Astrocyte of the cerebellum (primary cell): ENCODE measurements around the gene PMPCB.
"Not testable (repeated sequence)": the region's sequence is repeated elsewhere in the genome, so short reads cannot be mapped to it uniquely, and the experiment has no call there.

Experiments
- DNase-seq: peaks from one replicate; pipeline ENCODE4 v3.0.0-alpha.2; 2011; ENCODE audit warnings: low read depth
- H3K4me3 ChIP-seq: 2 replicates; pipeline ENCODE4 v1.5.1; 2011; ENCODE audit warnings: mild to moderate bottlenecking, low read depth, low read length, moderate library complexity
- in situ Hi-C: cut with HindIII; loops from 2 replicates; pipeline ENCODE4 v1.10.0; 2017; ENCODE audit warnings: low sequenced_read_pairs
- TF ChIP-seq, protein P1 (sequence below): IDR thresholded peaks from 2 replicates; pipeline ENCODE4 v1.5.1; 2012; ENCODE audit warnings: low read length, low read depth, moderate library complexity, mild to moderate bottlenecking; ENCODE audit errors: missing control alignments

Gene PMPCB, protein sequence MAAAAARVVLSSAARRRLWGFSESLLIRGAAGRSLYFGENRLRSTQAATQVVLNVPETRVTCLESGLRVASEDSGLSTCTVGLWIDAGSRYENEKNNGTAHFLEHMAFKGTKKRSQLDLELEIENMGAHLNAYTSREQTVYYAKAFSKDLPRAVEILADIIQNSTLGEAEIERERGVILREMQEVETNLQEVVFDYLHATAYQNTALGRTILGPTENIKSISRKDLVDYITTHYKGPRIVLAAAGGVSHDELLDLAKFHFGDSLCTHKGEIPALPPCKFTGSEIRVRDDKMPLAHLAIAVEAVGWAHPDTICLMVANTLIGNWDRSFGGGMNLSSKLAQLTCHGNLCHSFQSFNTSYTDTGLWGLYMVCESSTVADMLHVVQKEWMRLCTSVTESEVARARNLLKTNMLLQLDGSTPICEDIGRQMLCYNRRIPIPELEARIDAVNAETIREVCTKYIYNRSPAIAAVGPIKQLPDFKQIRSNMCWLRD

DNA sequence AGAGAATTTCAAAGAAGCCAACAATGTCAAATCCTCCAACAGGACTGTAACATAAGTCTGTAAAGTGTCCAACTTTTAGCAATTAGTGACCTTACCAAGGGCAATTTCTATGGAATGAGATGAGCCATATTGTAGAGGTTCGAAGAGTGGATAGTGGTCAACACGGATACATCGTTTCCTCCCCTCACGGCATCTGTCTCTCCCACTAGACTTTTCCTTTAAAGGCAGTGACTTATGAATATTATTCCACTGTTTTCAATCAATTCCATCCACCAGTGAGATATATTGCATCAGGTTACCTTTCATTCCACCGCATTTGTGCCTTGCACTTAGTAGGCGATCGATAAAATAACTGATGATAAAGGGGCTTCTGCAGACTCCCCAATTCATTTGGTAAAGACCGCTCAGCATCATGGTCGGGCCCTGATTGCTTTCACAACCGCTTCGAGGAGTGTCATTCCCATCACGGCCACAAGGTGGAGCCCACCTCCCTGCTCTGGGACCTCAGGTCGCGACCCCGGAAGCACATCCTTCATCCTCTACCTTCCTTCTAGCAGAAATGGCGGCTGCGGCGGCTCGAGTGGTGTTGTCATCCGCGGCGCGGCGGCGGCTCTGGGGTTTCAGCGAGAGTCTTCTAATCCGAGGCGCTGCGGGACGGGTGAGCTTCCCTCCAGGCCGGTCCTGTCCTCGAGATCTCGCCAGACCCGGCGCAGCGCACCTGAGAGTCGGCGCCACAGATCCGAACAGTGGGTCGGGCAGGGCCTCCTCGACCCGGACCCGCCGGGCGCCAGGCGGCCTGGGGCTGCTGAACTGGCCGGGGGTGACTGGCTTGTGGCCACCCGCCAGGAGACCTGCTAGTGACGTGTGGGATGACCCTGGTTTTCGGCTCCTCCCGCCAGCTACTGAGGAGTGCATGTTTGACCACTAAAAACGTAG, at the start of gene PMPCB:
Gene PMPCB (plus strand): TSS at position 535 of the 936 bp plus-strand sequence. CDS start 25 bp downstream, at position 560.
- peak within 1 kb of the TSS; percentile 70 for H3K4me3 ChIP-seq
- in situ Hi-C loops = no loop called here
- peak; percentile 77 for DNase-seq
- TF ChIP-seq, protein P1, sequence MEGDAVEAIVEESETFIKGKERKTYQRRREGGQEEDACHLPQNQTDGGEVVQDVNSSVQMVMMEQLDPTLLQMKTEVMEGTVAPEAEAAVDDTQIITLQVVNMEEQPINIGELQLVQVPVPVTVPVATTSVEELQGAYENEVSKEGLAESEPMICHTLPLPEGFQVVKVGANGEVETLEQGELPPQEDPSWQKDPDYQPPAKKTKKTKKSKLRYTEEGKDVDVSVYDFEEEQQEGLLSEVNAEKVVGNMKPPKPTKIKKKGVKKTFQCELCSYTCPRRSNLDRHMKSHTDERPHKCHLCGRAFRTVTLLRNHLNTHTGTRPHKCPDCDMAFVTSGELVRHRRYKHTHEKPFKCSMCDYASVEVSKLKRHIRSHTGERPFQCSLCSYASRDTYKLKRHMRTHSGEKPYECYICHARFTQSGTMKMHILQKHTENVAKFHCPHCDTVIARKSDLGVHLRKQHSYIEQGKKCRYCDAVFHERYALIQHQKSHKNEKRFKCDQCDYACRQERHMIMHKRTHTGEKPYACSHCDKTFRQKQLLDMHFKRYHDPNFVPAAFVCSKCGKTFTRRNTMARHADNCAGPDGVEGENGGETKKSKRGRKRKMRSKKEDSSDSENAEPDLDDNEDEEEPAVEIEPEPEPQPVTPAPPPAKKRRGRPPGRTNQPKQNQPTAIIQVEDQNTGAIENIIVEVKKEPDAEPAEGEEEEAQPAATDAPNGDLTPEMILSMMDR = peak; percentile 96

DNA sequence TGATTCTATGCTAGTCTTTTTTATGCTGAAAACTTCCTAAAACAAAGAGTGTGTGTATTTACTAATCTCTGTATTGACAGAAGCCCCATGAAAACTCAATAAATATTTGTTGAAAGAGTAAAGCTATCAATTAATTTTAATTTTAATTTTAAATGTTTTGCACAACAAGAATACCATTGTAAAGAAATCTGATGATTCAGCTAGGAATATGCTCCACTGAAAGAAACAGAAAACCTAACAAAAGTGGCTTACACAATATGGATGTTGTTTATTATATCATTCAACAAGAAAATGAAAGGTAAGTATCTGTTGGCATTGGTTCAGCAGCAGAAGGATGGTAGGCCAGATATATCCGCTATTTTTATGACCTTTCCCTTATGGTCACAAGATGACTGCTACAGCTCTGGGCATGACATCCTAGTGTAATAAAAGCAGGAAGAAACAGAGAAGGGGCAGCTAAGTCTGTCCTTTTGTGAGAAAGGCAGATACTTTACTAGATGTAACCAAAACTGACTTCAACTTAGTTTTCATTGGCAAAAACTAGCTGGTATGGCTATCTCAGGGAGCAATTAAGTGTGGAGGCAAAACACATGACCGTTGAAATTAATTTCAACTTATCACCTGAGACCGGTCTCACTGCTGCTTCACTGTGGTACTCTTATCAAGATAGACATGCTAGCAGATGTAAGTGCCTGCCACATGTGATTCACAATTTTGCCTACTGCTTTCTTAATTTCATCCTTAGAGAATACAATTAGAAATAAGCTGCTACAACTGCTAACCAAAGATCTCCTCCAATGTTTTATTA, 43.3 kb upstream of the PMPCB start:
- DNase-seq, H3K4me3 ChIP-seq, in situ Hi-C loops: not testable (repeated sequence)

DNA sequence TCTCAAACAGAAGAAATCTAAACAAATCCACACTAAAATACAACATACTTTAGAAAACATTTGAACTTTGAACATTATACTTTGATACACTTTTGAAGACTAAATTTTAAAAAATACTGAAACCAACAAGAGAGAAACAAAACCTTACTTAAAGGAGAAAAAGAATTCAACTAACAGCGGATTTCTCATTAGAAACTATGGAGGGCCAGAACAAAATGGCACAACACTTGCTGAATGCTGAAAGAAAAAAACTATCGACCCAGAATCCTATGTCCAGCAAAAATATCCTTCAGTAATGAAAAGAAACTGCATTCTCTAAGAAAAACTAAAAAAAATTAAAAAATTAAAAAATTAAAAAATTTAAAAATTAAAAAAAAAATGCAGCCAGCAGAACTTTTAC, 33.2 kb upstream of the PMPCB start:
- H3K4me3 ChIP-seq, DNase-seq, in situ Hi-C loops: not testable (repeated sequence)

DNA sequence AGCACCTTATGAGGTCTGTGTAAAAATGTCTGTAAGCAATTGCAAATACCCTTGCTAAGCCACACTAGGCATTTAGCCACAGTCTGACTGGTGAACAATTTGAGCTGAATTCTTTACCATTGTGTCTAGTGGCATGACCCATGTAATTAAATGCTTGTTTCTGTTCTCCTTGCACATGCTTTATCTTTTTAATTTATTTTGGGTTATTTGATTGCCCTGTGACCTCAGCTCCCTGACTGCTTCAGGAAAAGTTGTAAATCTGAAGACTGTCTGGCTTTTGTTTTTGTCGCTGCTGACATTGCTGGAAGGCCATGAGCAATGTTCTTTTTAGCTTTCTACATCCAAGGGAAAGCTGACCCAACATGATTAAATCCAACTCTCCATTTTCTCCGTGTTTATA, 31.0 kb upstream of the PMPCB start:
- in situ Hi-C loops, H3K4me3 ChIP-seq, DNase-seq: not testable (repeated sequence)

DNA sequence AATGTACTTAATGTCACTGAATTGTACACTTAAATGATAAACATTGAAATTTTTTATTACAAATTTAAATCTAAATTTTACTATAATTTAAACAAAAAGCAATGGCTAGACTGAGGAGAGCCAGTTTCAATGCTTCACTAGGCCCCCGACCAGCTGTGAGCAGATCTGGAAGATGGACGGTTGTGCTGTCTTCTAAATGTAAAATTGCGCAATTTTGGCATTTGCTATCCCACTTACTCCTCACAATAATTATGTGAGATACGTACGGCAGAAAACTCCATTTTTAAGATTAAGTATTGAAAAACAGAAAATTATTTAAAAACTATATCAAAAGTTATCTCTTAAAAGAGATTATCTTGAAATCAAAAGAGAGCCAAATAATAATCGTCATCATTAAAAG, 23.9 kb upstream of the PMPCB start:
- DNase-seq, H3K4me3 ChIP-seq, in situ Hi-C loops: not testable (repeated sequence)

DNA sequence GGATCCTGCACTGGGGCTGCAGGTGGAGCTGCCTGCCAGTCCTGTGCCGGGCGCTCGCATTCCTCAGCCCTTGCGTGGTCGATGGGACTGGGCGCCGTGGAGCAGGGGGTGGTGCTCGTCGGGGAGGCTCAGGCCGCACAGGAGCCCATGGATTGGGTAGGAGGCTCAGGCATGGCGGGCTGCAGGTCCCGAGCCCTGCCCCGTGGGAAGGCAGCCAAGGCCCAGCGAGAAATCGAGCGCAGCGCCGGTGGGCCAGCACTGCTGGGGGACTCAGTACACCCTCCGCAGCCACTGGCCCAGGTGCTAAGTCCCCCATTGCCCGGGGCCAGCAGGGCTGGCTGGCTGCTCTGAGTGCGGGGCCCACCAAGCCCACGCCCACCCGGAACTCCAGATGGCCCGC, 22.4 kb upstream of the PMPCB start:
- in situ Hi-C loops, DNase-seq, H3K4me3 ChIP-seq: not testable (repeated sequence)

DNA sequence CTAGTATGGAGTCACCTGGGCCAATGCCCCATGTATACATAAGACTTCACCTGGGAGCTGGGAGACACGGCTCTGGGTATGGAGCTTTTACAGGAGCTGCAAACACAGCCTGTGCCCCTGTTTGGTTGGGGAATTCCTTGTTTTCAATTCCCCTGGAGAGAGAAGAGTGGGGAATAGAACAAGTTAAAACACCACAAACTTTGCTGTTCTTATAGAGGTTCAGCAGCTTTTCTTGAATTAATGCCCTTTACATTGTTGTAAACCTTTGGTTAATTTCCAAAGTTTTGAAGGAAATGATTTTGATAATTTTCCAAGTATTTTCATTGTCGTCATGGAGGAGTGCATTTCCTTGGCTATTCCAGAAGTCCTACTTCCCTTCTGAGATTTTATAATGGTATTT, 19.0 kb upstream of the PMPCB start:
- in situ Hi-C loops, DNase-seq, H3K4me3 ChIP-seq: not testable (repeated sequence)

DNA sequence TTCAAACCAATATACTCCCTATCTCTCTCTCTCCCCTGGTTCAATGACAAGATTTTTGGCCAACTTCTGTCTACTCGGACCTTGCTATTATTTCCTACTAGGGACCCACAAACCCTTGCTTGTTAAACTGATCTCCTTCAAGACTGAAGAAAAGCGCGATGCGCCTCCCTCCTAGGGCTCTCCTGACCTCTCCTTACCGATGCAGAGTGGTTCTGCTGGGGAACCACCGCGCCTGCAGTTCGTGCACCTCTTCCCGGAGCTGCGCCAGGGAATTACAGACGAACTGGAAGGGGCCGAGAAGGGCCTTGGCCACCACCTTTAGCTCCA, 17.6 kb upstream of the PMPCB start:
- H3K4me3 ChIP-seq = peak overlapping the region; percentile 61
- in situ Hi-C loops, DNase-seq: not testable (repeated sequence)

DNA sequence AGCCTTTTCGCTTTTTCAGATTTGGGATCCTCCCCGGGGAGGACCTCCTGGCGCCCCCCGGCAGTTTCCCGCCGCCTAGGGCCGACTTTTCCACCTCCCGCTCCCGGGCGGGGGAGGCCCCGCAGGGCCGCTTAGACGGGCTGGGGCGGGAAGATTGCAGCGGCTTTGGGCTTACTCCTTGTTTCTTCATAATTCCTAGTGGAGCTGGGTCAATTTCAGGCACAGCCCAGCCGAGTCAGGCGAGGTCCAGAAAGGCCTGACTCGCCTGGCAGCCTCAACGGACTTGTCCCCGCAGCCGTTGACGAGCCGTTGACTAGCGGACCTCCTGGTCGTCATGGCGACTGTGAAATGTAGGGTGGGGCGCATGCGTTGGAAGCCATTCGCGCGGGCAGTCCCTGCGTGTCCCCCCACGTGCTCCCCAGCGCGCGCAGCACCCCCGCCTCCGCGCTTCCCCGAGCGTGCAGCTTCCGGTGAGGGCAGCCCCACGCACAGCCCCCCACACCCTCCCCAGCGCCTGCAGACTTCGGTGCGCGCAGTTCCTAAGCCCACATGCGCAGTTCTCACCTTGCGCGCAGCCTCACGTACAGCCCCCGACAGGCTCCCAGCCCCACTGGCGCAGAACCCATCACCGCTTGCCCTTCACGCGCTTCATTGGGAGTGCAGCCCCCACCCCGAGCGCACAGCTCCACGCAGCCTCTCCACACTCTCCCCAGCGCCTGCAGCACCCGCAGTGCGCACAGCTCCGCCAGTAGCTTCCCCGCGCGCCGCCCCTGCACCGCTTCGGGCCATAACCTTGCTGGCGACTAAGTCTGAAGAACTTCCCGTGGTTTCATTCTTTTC, 17.1 kb upstream of the PMPCB start:
- in situ Hi-C loops, DNase-seq: not testable (repeated sequence)
- H3K4me3 ChIP-seq = peak overlapping the region; percentile 61

DNA sequence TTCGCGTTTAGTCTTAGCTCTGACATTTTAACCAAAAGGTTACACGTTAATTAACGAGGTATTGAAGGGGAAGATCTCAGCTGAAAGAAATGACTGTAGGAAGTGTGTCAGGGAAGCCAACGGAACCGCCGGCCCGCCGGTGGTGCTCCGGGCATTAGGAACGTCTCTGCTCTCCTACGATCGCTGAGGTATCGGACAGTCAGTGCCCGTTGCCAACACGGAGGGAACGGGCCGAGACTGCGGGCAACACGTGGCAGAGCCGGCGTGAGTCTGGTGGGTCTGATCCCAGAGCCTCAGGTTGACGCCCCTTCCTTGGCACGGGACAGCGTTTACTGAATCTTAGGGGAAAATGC, 16.5 kb upstream of the PMPCB start:
- H3K4me3 ChIP-seq = peak overlapping the region; percentile 61
- in situ Hi-C loops, DNase-seq: not testable (repeated sequence)

DNA sequence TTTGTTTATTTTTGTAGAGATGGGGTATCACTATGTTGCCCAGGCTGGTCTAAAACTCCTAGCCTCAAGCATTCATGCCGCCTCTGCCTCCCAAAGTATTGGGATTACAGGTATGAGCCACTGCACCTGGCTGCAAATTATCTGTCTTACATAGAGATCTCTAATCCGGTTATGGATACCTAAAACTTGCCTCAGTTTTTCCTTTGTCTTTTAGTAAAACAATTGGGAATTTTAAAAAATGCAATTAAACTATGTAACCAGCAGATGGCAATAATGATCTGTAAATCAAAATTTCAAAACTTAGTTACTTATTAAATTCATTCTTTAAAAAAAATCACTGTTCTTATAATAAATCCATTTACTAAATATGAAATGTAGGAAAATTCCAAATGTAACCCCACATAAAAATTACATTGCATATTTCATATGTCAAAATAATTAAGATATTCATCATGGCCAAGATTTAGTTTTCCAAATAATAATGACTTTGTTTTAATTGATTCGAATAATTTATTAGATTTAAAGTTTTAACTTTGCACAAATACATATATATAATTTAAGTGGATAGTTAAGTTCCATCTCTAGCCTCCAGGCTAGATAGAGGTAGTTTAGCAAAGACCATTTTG, 14.3 kb upstream of the PMPCB start:
- H3K4me3 ChIP-seq, DNase-seq, in situ Hi-C loops: not testable (repeated sequence)
